Measurements from ENCODE around the gene RNASE12. TPM values are rescaled to one million over a fixed set of nuclear protein-coding genes. Genes with fewer than 3 reads are reported as not detected.

RNASE12 gene
- total RNA-seq, 1 donor from 2014 or later: not detected

GRCh38 chr14:20626274-20626673 is 35.1 kb upstream of the RNASE12 start:
- peaks cover 58% of the 10 kb centered on the region for H3K4me1 Mint-ChIP-seq (ENCODE audit: unreplicated experiment)
- peaks cover 19% of the 10 kb centered on the region for H3K27me3 Mint-ChIP-seq (ENCODE audit: unreplicated experiment)

GRCh38 chr14:20624495-20625070 is 33.4 kb upstream of the RNASE12 start:
- peak; percentile 22 for DNase-seq (ENCODE audit: low spot score)
- H3K27me3 Mint-ChIP-seq (ENCODE audit: unreplicated experiment): peaks cover 17% of the 10 kb centered on the region
- H3K9me3 Mint-ChIP-seq (ENCODE audit: unreplicated experiment): no peaks in the 10 kb centered on the region
- peak overlapping the region; percentile 85 for H3K4me3 Mint-ChIP-seq (ENCODE audit: unreplicated experiment)
- no peak for TF ChIP-seq CTCF (IDR thresholded peaks at IDR 0.05; ENCODE audit: unreplicated experiment)
- H3K27ac Mint-ChIP-seq (ENCODE audit: unreplicated experiment): peak overlapping the region; percentile 76
- peaks cover 57% of the 10 kb centered on the region for H3K4me1 Mint-ChIP-seq (ENCODE audit: unreplicated experiment)
- peaks cover 4% of the 10 kb centered on the region for H3K36me3 Mint-ChIP-seq (ENCODE audit: low read depth, unreplicated experiment)

More at GRCh38 chr14:20626274-20626673, 35.1 kb upstream of the RNASE12 start:
- no peaks in the 10 kb centered on the region for H3K9me3 Mint-ChIP-seq (ENCODE audit: unreplicated experiment)
- H3K36me3 Mint-ChIP-seq (ENCODE audit: low read depth, unreplicated experiment): peaks cover 4% of the 10 kb centered on the region
- no peak overlapping the region for H3K27ac Mint-ChIP-seq (ENCODE audit: unreplicated experiment)
- H3K4me3 Mint-ChIP-seq (ENCODE audit: unreplicated experiment): peak overlapping the region; percentile 75
- DNase-seq (ENCODE audit: low spot score): no peak
- TF ChIP-seq CTCF (IDR thresholded peaks at IDR 0.05; ENCODE audit: unreplicated experiment): no peak

DNA sequence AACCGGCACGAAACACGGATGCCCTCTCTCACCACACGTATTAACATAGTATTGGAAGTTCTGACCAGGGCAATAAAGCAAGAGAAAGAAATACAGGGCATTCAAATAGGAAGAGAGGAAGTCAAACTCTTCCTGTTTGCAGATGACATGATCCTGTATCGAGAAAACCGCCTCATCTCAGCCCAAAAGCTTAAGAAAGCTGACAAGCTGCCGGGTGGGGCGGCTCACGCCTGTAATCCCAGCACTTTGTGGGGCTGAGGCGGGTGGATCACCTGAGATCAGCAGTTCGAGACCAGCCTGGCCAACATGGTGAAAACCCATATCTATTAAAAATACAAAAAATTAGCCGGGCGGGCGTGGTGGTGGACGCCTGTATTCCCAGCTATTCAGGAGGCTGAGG is 32.6 kb upstream of the RNASE12 start:
- DNase-seq (ENCODE audit: low spot score): peak; percentile 24
- Mint-ChIP-seq H3K4me1 (ENCODE audit: unreplicated experiment) (peaks cover 60% of the 10 kb centered on the region), H3K36me3 (ENCODE audit: low read depth, unreplicated experiment) (peaks cover 4% of the 10 kb centered on the region), H3K4me3 (ENCODE audit: unreplicated experiment) (no peak overlapping the region), H3K9me3 (ENCODE audit: unreplicated experiment) (no peaks in the 10 kb centered on the region), H3K27ac (ENCODE audit: unreplicated experiment) (peak overlapping the region; percentile 62), H3K27me3 (ENCODE audit: unreplicated experiment) (peaks cover 17% of the 10 kb centered on the region)
- TF ChIP-seq CTCF (IDR thresholded peaks at IDR 0.05; ENCODE audit: unreplicated experiment): no peak

GRCh38 chr14:20622816-20623291 is 31.7 kb upstream of the RNASE12 start:
- DNase-seq (ENCODE audit: low spot score): no peak
- H3K4me3 Mint-ChIP-seq (ENCODE audit: unreplicated experiment): no peak overlapping the region
- H3K27me3 Mint-ChIP-seq (ENCODE audit: unreplicated experiment): peaks cover 15% of the 10 kb centered on the region

More at GRCh38 chr14:20622816-20623291, 31.7 kb upstream of the RNASE12 start:
- peaks cover 4% of the 10 kb centered on the region for H3K36me3 Mint-ChIP-seq (ENCODE audit: low read depth, unreplicated experiment)
- peaks cover 58% of the 10 kb centered on the region for H3K4me1 Mint-ChIP-seq (ENCODE audit: unreplicated experiment)
- H3K27ac Mint-ChIP-seq (ENCODE audit: unreplicated experiment): no peak overlapping the region
- H3K9me3 Mint-ChIP-seq (ENCODE audit: unreplicated experiment): no peaks in the 10 kb centered on the region
- no peak for TF ChIP-seq CTCF (IDR thresholded peaks at IDR 0.05; ENCODE audit: unreplicated experiment)

Data from endothelial cell (in vitro differentiated cells).